Activated CD8-positive, alpha-beta memory T cell treated with anti-CD3 and anti-CD28 coated beads, Interleukin-2, amount 50 U/mL, for 24 hours (primary cell): Measurements from ENCODE around the gene CPLX1.

Experiments used
- DNase-seq: peaks from one replicate; pipeline ENCODE4 v3.0.0-alpha.2; 2020; ENCODE audit errors: extremely low read depth

Gene CPLX1

GRCh38 chr4:855880-856224, 29.9 kb upstream of the CPLX1 start:
- no peak for DNase-seq

- no peak for DNase-seq
Measured at GRCh38 chr4:854356-854755, 28.4 kb upstream of the CPLX1 start.

DNA sequence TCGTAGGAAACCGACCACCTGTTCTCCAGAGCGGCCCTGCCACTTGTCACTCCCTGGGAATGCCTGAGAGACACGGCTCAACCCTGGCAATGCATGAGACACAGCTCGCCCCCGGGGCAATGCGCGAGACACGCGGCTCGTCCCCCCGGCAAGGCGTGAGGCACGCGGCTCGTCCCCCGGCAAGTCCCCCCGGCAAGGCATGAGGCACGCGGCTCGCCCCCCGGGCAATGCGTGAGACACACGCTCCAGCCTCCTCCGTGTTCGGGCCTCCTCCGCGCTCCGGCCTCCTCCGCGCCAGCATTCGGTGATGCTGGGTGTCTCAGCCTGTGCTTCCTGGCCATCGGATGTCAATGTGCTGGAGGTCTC, 27.5 kb upstream of the CPLX1 start:
- no peak for DNase-seq

GRCh38 chr4:851701-852430, 25.9 kb upstream of the CPLX1 start:
- DNase-seq = no peak

DNA sequence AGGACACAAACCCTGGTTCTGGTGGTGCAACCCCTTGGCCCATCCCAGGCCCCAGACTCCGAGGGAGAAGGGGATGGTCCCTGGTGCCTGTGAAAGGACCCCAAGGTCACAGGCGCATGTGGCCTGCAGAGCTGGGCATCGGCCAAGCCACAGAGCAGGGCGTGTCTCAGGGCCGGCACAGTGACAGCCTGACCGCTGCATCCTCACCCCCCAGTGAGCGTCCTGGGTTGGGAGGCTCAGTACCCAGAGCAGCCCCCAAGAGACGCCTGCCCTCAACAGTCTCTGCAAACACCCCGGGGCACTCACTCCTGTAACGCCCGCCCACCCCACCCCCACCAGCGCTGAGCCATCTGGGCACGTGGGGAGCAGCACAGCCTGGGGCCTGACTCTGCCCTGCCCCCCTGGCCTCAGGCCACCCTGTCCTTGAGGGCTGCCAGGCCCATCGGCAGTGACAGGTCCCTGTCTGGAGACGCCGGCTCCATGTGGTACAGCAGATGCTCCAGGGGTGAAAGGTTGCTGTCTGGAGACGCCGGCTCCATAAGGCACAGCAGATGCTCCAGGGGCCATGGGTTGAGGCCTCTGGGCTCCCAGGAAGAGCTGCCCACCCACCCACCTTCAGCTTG, 24.5 kb upstream of the CPLX1 start:
- no peak for DNase-seq

- DNase-seq = no peak
Measured at GRCh38 chr4:849478-850175, 23.7 kb upstream of the CPLX1 start.

GRCh38 chr4:848803-849477, 23.0 kb upstream of the CPLX1 start:
- DNase-seq = no peak

- no peak for DNase-seq
Measured at GRCh38 chr4:848307-848691, 22.4 kb upstream of the CPLX1 start.

- no peak for DNase-seq
Measured at GRCh38 chr4:845836-846251, 19.9 kb upstream of the CPLX1 start.

DNA sequence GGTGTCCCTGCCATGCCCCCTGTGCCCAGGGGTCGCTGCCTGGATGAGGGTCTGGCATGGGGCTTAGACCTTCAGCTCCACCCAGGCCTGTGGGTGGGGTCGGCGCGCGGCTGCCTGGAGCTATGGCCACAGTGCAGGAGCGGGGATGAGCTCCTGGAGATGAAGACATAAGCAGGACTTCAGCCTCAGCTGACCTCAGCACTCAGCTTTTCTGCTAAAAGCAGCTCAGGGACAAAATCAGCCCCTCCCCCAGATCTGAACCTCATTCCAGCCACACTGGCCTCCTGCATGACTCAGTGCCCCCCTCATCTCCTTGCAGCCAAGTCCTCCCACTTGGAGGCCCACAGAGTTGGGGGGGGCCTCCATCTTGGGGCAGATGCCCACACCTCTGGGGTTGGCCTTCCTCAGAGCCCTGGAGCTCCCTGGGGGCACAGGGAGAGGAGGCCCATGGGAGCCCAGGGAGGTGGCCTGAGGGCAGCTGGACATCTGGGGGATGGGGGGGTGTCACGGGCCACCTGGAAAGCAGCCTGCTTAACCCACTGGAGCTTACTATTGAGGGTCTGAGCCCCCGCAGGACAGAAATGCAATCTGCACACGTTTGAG, 19.4 kb upstream of the CPLX1 start:
- DNase-seq = no peak

DNA sequence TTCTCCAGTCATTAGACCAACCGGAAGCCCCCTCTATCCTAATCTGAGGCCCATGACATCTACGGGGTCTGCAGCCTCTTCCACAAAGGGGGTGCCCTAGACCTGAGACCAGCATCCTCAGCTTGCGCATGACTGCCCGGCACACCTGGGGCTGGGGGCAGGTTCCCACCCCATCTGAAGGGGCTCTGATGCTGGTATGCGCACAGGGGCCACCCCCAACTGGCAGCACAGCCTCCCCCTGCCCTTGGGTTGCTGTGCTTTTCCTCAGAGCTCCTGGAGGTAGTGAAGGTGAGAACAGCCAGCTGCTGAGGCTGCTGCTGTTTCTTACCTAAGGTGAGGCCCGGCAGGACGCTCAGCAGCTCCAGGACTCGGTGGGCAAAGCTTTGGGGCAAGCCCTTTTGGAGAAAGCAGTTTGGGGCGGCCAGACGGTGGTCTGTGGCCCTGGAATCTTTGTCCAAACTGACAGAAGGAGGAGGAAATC, 18.9 kb upstream of the CPLX1 start:
- DNase-seq = no peak

- DNase-seq = no peak
Measured at GRCh38 chr4:839675-840443, 13.9 kb upstream of the CPLX1 start.

GRCh38 chr4:837772-838171, 11.8 kb upstream of the CPLX1 start:
- DNase-seq = no peak

GRCh38 chr4:836750-837301, 10.9 kb upstream of the CPLX1 start:
- no peak for DNase-seq

DNA sequence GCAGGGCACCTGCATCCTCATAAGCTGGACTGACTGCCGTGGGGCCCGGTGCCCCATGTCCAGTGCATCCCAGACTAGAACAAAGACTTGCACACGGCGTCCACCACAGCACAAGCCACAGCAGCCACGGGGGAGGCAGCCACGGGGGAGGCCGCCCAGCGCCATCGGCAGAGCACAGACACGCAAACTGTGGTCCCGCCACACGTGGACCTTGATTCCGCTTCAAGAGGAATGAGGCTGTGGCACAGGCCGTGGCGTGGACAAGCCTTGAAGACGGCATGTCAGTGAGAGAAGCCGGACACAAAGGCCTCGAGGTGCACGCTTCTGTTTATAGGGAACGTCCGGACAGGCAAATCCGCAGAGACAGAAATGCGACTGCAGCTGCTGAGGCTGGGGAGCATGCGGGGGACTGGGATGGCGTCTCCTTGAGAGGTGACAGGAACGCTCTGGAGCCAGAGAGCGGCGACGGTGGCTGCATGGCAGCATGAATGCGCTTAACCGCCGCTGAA, 10.1 kb upstream of the CPLX1 start:
- no peak for DNase-seq

DNA sequence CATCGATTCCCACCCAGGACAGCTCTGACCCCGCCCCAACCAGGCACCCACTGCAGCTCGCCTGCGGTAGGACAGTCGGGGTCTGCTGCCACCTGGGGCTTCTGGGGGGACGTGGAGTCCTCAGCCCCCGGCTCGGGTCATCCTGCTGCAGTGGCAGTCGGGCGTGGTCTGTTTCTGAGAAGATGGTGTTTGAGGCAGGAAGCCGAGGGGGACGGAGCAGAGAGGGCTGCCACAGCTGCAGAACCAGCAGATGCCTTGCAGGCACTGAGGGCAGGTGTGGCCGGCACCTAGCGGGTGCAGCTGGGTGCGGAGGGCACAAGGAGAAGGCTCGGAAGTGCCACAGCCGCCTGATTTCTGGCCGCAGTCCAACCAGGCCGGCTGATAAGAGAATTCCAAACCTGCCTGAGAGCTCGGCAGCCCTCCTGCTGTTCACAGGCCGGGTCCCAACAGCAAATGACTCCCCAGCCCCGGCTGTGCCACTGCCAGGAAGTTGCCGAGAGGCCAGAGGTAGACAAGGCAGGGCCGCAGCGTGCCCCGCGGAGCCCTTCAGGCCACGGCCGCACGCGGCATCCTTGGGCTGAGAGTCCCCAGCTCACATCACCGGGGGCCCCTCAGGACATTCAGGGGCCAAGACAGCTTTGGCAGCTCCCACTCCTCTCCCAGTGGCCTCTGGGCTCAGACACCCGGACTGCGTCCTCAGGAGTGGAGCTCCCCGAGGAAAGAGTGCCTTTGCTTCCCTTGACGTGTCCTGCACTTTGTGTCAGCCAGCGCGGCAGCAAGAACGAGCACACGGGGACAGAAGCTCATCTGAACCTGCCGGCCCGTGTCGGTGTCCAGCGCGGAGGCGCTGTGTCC, 9.4 kb upstream of the CPLX1 start:
- DNase-seq = no peak

GRCh38 chr4:834368-835147, 8.6 kb upstream of the CPLX1 start:
- no peak for DNase-seq

- DNase-seq = no peak
Measured at GRCh38 chr4:833731-834367, 7.9 kb upstream of the CPLX1 start.

DNA sequence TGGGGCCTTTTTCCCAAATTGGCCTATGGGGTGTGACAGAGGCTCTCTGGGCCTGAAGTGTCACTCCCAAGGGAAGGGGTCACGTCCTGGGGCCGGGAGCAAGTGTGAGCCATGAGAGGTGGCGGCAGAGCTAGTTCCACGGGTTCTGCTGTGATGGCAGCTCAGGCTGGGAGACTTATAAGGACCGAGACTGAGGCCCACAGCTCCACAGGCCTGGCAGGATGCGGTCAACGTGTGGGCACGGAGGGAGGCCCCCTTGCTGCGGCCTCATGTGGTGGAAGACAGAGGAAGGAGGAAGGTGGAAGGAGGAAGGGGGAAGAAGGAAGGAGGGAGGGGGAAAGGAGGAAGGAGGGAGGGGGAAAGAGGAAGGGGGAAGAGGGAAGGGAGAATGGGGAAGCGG, 7.2 kb upstream of the CPLX1 start:
- no peak for DNase-seq
